HL-60 (cell line): ENCODE measurements around the gene VWA5A.
"Not testable (repeated sequence)": the region's sequence is repeated elsewhere in the genome, so short reads cannot be mapped to it uniquely, and the experiment has no call there.

Experiments
- DNase-seq, 2 experiments: peaks; one replicate each; pipeline ENCODE4 v3.0.0-alpha.2; 2010 to 2020; ENCODE audit warnings: low read depth in 1 of 2, low spot score in 1 of 2
- H3K27ac ChIP-seq: fragments of 250-450 bp; sonication (Bioruptor Pico); replicated peaks from 2 replicates; pipeline ENCODE4 v1.5.1; 2020; ENCODE audit warnings: mild to moderate bottlenecking, moderate library complexity
- H3K27me3 ChIP-seq: fragments of 250-450 bp; sonication (Bioruptor Pico); 2 replicates; pipeline ENCODE4 v1.5.1; 2021; ENCODE audit warnings: mild to moderate bottlenecking, moderate library complexity; ENCODE audit not compliant: insufficient read depth, poor library complexity, severe bottlenecking
- H3K4me3 ChIP-seq: replicated peaks from 2 replicates; pipeline ENCODE4 v1.5.1; 2011; ENCODE audit warnings: mild to moderate bottlenecking, control low read depth, low read length; ENCODE audit not compliant: insufficient read depth
- GABPA ChIP-seq: IDR thresholded peaks from 2 replicates; pipeline ENCODE4 v1.6.1; 2012; ENCODE audit warnings: low read depth
- POLR2AphosphoS5 ChIP-seq: IDR thresholded peaks from 2 replicates; pipeline ENCODE4 v1.6.1; 2012; ENCODE audit warnings: low read depth
- SPI1 ChIP-seq: IDR thresholded peaks from 2 replicates; pipeline ENCODE4 v1.6.1; 2012; ENCODE audit warnings: low read depth, mild to moderate bottlenecking, borderline replicate concordance
- TF ChIP-seq, protein P1 (sequence below): IDR thresholded peaks from 2 replicates; pipeline ENCODE4 v1.6.1; 2012; ENCODE audit warnings: low read depth; ENCODE audit not compliant: insufficient replicate concordance
- TF ChIP-seq, protein P2 (sequence below): IDR thresholded peaks from one replicate; pipeline ENCODE4 v1.5.1; 2011; ENCODE audit warnings: low read length, control low read depth, inconsistent platforms; ENCODE audit not compliant: insufficient read depth

The VWA5A gene

DNA sequence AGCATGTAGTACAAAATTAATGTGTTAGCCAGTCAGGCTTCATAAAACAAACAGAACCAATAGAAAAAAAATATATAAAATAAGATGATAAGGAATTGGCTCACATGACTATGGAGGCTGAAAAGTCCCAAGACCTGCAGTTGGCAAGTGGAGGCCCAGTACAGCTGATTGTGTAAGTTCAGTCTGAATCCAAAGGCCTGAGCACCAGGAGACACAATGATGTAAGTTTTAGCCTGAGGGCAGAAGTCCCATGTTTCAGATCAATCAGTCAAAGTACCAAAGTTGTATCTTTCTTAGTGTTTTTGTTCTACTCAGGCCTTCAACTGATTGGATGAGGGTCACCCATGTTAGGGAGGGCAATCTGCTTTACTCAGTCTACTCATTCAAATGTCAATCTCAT lies 53.5 kb downstream of the VWA5A start:
- Histone ChIP-seq H3K27me3 (no peaks in the 10 kb centered on the region), H3K27ac (no peak overlapping the region), H3K4me3 (no peak overlapping the region)
- DNase-seq: no peak
- TF ChIP-seq, protein P1, sequence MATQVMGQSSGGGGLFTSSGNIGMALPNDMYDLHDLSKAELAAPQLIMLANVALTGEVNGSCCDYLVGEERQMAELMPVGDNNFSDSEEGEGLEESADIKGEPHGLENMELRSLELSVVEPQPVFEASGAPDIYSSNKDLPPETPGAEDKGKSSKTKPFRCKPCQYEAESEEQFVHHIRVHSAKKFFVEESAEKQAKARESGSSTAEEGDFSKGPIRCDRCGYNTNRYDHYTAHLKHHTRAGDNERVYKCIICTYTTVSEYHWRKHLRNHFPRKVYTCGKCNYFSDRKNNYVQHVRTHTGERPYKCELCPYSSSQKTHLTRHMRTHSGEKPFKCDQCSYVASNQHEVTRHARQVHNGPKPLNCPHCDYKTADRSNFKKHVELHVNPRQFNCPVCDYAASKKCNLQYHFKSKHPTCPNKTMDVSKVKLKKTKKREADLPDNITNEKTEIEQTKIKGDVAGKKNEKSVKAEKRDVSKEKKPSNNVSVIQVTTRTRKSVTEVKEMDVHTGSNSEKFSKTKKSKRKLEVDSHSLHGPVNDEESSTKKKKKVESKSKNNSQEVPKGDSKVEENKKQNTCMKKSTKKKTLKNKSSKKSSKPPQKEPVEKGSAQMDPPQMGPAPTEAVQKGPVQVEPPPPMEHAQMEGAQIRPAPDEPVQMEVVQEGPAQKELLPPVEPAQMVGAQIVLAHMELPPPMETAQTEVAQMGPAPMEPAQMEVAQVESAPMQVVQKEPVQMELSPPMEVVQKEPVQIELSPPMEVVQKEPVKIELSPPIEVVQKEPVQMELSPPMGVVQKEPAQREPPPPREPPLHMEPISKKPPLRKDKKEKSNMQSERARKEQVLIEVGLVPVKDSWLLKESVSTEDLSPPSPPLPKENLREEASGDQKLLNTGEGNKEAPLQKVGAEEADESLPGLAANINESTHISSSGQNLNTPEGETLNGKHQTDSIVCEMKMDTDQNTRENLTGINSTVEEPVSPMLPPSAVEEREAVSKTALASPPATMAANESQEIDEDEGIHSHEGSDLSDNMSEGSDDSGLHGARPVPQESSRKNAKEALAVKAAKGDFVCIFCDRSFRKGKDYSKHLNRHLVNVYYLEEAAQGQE: no peak
- TF ChIP-seq SPI1: no peak
- TF ChIP-seq, protein P2, sequence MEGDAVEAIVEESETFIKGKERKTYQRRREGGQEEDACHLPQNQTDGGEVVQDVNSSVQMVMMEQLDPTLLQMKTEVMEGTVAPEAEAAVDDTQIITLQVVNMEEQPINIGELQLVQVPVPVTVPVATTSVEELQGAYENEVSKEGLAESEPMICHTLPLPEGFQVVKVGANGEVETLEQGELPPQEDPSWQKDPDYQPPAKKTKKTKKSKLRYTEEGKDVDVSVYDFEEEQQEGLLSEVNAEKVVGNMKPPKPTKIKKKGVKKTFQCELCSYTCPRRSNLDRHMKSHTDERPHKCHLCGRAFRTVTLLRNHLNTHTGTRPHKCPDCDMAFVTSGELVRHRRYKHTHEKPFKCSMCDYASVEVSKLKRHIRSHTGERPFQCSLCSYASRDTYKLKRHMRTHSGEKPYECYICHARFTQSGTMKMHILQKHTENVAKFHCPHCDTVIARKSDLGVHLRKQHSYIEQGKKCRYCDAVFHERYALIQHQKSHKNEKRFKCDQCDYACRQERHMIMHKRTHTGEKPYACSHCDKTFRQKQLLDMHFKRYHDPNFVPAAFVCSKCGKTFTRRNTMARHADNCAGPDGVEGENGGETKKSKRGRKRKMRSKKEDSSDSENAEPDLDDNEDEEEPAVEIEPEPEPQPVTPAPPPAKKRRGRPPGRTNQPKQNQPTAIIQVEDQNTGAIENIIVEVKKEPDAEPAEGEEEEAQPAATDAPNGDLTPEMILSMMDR: no peak

DNA sequence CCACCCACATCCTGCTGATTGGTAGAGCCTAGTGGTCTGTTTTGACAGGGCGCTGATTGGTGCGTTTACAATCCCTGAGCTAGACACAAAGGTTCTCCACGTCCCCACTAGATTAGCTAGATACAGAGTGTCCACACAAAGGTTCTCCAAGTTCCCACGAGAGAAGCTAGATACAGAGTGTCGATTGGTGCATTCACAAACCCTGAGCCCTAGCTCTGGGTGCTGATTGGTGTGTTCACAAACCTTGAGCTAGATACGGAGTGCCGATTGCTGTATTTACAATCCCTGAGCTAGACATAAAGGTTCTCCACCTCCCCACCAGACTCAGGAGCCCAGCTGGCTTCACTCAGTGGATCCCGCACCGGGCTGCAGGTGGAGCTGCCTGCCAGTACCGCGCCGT lies 55.1 kb downstream of the VWA5A start:
- DNase-seq, H3K4me3 ChIP-seq, H3K27me3 ChIP-seq, H3K27ac ChIP-seq: not testable (repeated sequence)

DNA sequence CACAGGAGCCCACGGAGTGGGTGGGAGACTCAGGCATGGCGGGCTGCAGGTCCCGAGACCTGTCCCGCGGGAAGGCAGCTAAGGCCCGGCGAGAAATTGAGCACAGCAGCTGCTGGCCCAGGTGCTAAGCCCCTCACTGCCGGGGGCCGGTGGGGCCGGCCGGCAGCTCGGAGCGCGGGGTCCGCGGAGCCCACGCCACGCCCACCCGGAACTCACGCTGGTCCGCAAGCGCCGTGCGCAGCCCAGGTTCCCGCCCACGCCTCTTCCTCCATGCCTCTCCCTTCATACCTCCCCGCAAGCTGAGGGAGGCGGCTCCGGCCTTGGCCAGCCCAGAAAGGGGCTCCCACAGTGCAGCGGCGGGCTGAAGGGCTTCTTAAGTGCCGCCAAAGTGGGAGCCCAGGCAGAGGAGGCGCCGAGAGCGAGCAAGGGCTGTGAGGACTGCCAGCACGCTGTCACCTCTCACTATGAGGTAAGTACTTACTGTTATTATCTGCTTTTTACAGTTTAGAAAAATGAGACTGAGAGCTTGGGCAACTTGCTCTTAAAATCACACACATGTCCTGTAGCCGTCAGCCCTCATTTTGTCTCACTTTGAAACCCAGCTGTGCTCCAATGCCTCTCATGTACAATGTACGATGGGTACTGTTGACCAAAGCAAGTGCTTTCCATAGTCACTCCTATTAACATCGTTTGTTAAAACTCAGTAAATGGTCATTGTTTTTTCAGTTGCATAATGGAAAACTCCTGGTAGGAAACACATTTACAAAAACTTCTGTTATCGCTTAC lies 55.7 kb downstream of the VWA5A start:
- Histone ChIP-seq H3K27me3 (no peaks in the 10 kb centered on the region), H3K4me3 (no peak overlapping the region), H3K27ac (no peak overlapping the region)
- TF ChIP-seq SPI1 (no peak), GABPA (no peak), POLR2AphosphoS5 (no peak)
- TF ChIP-seq, protein P1: no peak
- TF ChIP-seq, protein P2: no peak
- DNase-seq: no peak

DNA sequence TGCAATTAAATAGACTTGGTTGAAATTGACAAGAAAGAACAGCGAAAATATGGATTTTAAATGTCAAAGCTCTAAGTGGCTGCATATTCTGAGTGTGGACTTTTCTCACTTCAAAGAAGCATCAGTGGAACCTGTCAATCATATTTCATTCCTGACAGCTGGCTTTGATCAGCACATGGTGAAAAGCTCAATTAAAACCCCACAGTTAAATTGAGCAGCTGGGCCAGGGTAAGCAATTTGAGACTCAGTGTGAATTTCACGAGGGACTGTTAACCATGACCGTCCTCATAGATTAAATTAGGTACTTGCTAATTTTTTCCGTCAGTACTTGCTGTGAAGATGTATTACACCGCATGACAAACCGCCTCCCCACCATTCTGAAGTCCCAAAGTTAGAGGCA lies 56.9 kb downstream of the VWA5A start:
- H3K4me3 ChIP-seq: no peak overlapping the region
- no peak for DNase-seq
- H3K27me3 ChIP-seq: no peaks in the 10 kb centered on the region
- TF ChIP-seq GABPA (no peak), SPI1 (no peak), POLR2AphosphoS5 (no peak)
- TF ChIP-seq, protein P2: no peak
- TF ChIP-seq, protein P1: no peak
- no peak overlapping the region for H3K27ac ChIP-seq
